Measurements from ENCODE around the gene DTX4.

The DTX4 gene

DNA sequence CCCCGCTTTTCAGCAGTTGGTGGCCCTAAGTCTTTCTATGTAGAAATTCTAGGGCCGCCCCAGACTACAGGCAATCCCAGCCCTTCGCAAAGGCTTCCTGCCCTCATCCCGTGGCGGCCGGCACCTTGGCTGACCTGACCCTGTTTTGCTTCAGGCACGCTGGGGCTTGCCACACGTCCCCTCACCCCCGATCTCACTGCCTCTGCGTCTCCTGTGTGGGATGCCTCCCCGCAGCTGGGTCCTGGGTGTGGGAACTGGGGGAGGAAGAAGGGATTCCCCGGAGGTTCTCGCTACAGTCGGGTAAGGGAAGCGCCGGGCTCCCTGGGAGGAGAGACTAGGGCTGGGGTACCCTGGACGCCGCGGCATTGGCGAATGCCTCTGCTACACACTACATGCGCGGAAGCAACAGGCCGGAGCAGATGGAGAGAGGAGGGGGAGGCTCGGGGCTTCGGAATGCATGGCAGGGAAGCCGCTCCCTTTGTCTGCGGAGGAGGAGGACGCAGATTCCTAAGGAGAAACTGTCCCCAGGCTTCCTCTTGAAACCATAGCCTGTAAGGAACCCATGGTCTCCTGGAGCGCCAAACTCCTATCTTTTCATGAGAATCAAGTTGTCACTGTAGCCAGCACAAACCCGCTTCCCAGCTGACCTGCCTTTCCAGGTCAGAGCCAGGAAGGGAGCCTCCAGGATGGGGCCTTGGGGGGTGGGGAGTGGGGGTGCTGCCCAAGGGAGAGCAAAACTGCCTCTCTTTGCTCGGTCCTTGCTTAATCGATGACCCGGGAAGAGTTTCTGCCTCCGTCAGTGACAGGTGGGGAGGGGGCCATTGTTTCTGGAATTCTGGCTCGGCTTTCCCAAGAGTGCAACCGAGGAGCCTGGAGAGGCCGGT, 1.4 kb downstream of the DTX4 start:
- DNase-seq = no peak

DNA sequence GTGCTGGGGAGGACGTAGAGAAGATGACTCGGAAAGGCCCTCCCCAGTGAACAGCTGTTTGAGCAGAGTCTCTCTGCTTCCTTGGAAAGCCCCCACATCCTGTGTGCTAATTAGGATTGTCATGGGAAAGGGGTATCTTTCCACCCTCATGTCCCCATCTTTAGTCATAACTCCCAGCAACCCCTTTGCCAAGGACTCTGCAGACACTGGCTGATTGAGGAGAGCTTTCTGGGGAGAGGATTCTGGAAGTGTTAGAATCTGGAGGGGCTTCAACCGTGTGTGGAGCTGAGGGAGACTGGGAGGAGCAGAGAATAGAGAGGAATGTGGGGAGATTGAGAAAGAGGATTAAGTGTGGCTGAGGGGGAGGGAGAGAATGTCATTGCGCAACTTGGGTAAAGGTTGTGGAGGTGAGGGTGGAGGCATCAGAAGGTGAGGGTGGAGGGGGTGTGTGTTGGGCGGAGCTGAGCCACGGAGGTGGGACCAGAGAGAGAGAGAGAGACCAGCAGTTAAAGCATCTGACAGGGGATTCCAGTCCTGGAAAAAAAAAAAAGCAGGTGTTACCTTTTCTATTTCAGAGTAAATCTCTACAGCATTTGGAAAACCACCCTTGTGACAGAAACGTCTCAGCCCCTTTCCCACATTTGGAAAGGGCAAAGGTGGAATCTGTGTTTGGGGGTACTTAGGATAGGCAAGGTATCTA, 2.2 kb downstream of the DTX4 start:
- no peak for DNase-seq

- DNase-seq = no peak
Observed at GRCh38 chr11:59174664-59175033, 2.7 kb downstream of the DTX4 start.

GRCh38 chr11:59175091-59175501, 3.2 kb downstream of the DTX4 start:
- DNase-seq = no peak

- DNase-seq = no peak
Observed at GRCh38 chr11:59176330-59176729, 4.4 kb downstream of the DTX4 start.

DNA sequence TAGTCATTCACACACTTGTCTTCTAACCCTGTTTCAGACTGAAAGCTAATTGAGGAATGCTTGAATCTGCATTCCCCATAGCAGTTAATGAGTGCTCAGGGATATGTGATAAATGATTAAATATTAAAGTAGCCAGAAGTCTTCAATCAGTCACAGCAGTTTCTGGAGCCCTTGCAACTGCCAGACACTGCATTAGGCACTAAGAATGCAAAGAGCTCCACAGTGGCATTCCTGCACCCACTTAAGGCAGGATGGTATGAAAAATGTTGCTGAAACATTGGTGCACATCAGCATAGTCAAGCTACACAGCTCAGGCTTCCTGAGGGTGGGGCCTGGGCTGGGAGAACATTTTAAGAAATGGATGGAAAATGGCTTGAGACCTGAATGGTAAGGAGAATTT, 6.5 kb downstream of the DTX4 start:
- no peak for DNase-seq

GRCh38 chr11:59179121-59179520, 7.2 kb downstream of the DTX4 start:
- DNase-seq = no peak

GRCh38 chr11:59180168-59180776, 8.3 kb downstream of the DTX4 start:
- no peak for DNase-seq

DNA sequence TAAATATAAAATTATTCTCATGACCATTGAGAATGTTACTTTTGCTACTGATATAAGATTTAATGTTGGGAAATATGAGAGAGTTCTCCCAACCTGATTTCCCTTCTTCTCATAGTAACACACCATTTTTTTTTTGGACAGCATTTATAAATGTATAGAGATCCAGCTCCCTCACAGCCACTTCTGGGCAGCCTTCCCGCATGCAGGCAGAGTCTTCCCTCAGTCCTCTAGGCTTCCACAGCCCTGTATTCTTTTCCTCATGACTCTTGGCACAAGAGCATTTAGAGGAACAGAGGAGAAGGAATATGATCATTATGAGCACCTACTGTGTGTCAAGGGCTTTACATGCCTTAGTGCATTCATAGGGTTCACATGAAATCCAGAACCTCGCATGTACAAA, 9.0 kb downstream of the DTX4 start:
- DNase-seq = no peak

DNA sequence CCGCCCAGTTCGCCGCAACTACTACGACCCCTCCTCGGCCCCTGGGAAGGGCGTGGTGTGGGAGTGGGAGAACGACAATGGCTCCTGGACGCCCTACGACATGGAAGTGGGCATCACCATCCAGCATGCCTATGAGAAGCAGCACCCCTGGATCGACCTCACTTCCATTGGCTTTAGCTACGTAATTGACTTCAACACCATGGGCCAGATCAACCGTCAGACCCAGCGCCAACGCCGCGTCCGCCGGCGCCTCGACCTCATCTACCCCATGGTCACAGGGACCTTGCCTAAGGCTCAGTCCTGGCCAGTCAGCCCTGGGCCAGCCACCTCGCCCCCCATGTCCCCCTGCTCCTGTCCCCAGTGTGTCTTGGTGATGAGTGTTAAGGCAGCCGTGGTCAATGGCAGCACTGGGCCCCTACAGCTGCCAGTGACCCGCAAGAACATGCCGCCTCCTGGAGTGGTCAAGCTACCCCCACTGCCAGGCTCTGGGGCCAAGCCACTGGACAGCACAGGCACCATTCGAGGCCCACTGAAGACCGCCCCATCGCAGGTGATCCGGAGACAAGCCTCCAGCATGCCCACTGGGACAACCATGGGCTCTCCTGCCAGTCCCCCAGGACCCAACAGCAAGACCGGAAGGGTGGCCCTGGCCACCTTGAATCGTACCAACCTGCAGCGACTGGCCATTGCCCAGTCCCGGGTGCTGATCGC, 10.0 kb downstream of the DTX4 start:
- DNase-seq = no peak

DNA sequence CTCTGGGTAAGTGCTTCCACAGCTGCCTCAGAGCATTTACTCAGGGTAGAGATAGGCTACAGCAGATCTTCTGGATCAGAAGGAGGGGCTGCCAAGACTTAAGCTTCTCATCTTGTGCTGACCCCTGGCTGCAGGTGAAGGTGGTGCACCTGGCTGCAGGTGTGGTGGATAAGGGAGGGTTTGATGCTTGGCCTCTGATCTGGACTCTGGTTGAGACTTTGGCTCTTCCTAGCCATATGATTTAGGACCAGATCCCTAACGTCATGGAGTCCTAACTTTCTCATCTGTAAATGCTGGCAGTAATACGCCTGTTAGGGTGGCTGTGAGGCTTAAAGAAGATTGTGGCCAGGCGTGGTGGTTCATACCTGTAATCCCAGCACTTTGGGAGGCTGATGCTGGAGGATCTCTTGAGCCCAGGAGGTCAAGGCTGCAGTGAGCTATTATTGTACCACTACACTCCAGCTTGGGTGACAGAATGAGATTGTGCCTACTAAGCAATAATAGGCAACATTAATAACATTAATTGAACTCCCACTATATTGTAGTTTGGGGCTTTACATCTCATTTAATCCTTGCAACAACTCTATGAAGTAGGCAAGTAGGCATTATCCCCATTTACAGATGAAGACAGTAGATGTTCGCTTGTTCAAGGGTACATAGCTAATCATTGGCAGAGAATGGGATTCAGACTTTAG, 10.7 kb downstream of the DTX4 start:
- DNase-seq = peak in 1 of 2 experiments; percentile 23

GRCh38 chr11:59183771-59184170, 11.8 kb downstream of the DTX4 start:
- no peak for DNase-seq

- DNase-seq = no peak
Observed at GRCh38 chr11:59184691-59185339, 12.9 kb downstream of the DTX4 start.

DNA sequence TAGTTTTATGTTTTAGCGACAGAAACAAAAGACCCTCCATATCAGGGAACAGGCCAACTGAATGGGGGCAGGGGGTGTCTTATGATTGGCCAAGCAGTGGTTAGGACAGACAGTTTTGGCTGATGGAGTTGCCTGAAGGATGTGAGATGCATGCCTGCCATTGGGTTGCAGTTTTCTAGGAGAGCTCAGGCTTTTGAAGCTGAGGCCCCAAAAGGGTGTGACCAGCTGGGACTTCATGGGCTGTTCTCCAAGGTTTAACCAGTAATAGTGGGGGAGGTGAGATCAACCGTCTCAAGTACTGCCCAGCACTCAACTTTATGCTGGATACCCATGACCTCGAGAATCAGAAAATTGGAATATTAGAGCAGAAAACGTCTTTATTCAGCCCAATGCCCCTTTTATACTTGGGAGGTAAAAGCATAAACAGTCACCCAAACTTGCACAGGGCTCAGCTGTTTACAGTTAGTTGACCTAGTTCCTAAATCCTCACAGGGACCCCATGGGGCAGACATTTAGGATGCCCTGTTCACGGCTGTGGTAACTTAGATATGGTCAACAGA, 13.5 kb downstream of the DTX4 start:
- no peak for DNase-seq

GRCh38 chr11:59186130-59186594, 14.2 kb downstream of the DTX4 start:
- DNase-seq = peak; percentile 30 to 32

- no peak for DNase-seq
Observed at GRCh38 chr11:59187035-59187434, 15.1 kb downstream of the DTX4 start.

DNA sequence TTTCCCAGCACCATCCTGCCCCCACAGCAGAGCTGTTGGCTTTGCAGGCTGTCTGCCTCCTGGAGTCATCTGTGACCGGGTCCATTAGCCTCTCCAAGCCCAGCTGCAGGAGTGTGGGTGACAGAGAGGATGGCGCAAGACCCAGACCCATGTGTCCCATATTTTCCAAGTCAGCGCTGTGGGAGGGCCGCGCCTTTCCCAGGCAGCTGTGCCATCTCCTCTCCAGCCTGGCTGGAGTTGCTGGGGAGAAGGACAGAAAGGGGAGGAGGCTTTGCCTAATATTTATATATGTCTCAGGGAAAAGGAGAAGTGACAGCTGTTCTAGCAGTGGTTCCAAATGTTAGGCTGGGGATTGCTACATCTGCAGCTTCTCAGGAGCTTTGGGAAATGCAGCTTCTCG, 15.7 kb downstream of the DTX4 start:
- DNase-seq = no peak

DNA sequence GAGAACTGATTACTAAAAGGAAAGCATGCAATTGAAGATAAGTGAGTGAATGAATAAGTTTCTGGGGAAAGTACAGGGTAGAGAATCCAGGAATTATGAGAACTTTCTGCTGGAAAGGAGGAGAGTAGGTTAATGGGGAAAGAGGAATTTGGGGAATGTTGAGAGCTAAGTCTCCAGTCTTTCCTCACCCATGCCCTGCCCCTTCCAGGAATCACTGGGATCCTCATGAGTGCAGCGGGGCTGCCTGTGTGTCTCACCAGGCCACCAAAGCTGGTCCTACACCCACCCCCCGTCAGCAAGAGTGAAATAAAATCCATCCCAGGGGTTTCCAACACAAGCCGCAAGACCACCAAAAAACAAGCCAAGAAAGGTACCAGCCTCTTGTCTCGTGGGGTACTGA, 17.0 kb downstream of the DTX4 start:
- DNase-seq = no peak

DNA sequence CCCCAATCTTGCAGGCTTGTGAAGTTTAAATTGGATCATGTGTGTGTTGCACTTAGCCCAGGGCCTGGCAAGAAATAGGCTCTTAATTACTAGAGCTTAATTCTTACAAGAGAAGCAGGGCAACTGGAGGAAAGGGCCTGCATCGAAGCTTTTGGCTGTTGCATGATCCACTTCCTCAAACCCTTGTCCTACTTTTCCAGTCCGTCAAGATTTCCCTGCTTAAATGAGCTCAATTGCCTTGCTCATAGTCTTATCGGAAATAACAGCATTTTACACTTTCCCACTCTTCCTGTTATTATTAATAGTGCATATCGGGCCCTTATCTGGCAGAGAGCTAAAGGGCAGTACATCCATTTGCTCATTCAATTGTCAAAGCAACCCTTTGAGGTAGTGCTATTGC, 18.1 kb downstream of the DTX4 start:
- no peak for DNase-seq

GRCh38 chr11:59191095-59191494, 19.2 kb downstream of the DTX4 start:
- no peak for DNase-seq

DNA sequence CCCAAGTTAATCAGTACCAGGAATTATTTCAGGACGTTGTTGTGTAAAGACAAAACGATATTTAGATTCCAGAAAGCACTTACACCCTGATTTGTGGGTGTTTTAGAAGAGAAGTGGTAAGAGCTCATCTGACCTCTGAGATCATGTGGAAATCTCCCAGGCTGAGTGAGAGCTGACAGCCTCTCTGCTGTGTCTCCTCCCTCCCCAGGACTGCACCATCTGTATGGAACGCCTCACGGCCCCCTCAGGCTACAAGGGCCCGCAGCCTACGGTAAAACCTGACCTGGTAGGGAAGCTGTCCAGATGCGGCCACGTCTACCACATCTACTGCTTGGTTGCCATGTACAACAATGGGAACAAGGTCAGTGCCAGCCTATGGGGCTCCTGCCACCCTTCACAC, 20.0 kb downstream of the DTX4 start:
- DNase-seq = no peak
